GM19397 (cell line): Measurements from ENCODE around the gene DOCK2.

Experiments
- ATAC-seq: cut with Tn5 transposase; IDR thresholded peaks from one replicate; pipeline ENCODE4 v1.9.1; 2021; ENCODE audit warnings: mild to moderate bottlenecking, moderate library complexity; ENCODE audit not compliant: unreplicated experiment

DOCK2 gene

GRCh38 chr5:169850409-169850808, 213.3 kb downstream of the DOCK2 start:
- ATAC-seq, result no peak

- ATAC-seq, result no peak
These were observed 214.3 kb downstream of the DOCK2 start for GRCh38 chr5:169851321-169851850.

GRCh38 chr5:169856571-169856970, 219.5 kb downstream of the DOCK2 start:
- ATAC-seq, result no peak

- no peak for ATAC-seq
These were observed 223.5 kb downstream of the DOCK2 start for GRCh38 chr5:169860585-169860984.

- ATAC-seq, result no peak
These were observed 224.4 kb downstream of the DOCK2 start for GRCh38 chr5:169861433-169861832.

- no peak for ATAC-seq
These were observed 224.9 kb downstream of the DOCK2 start for GRCh38 chr5:169861934-169862333.

GRCh38 chr5:169862391-169862811, 225.3 kb downstream of the DOCK2 start:
- ATAC-seq, result no peak

- ATAC-seq, result no peak
These were observed 227.4 kb downstream of the DOCK2 start for GRCh38 chr5:169864483-169864882.

- no peak for ATAC-seq
These were observed 230.3 kb downstream of the DOCK2 start for GRCh38 chr5:169867347-169867746.

GRCh38 chr5:169869066-169869465, 232.0 kb downstream of the DOCK2 start:
- no peak for ATAC-seq

GRCh38 chr5:169870211-169870610, 233.1 kb downstream of the DOCK2 start:
- ATAC-seq, result no peak

GRCh38 chr5:169871826-169872490, 234.9 kb downstream of the DOCK2 start:
- ATAC-seq, result no peak

- ATAC-seq, result no peak
These were observed 236.6 kb downstream of the DOCK2 start for GRCh38 chr5:169873642-169874041.

GRCh38 chr5:169874621-169875020, 237.5 kb downstream of the DOCK2 start:
- ATAC-seq, result no peak

GRCh38 chr5:169875091-169875728, 238.1 kb downstream of the DOCK2 start:
- no peak for ATAC-seq

- ATAC-seq, result no peak
These were observed 238.7 kb downstream of the DOCK2 start for GRCh38 chr5:169875731-169876130.

GRCh38 chr5:169876386-169876785, 239.3 kb downstream of the DOCK2 start:
- no peak for ATAC-seq

GRCh38 chr5:169880012-169880663, 243.1 kb downstream of the DOCK2 start:
- ATAC-seq, result no peak

GRCh38 chr5:169880785-169881184, 243.7 kb downstream of the DOCK2 start:
- no peak for ATAC-seq

- ATAC-seq, result no peak
These were observed 244.7 kb downstream of the DOCK2 start for GRCh38 chr5:169881702-169882303.

- no peak for ATAC-seq
These were observed 249.0 kb downstream of the DOCK2 start for GRCh38 chr5:169886033-169886432.
